Retinal pigment epithelial cell (primary cell): ENCODE measurements around the gene TNFRSF18.
"Not testable (repeated sequence)": the region's sequence is repeated elsewhere in the genome, so short reads cannot be mapped to it uniquely, and the experiment has no call there.

ENCODE experiments used
- DNase-seq: peaks from one replicate; pipeline ENCODE4 v3.0.0-alpha.2; 2010; ENCODE audit warnings: low read depth
- H3K4me3 ChIP-seq: 2 replicates; pipeline ENCODE4 v1.5.1; 2011; ENCODE audit warnings: mild to moderate bottlenecking, low read length, control low read depth, moderate library complexity
- TF ChIP-seq, protein P1 (sequence below): conservative IDR thresholded peaks from 2 replicates; pipeline ENCODE4 v1.5.1; 2011; ENCODE audit warnings: low read depth, low read length, control low read depth, inconsistent platforms

Gene TNFRSF18

DNA sequence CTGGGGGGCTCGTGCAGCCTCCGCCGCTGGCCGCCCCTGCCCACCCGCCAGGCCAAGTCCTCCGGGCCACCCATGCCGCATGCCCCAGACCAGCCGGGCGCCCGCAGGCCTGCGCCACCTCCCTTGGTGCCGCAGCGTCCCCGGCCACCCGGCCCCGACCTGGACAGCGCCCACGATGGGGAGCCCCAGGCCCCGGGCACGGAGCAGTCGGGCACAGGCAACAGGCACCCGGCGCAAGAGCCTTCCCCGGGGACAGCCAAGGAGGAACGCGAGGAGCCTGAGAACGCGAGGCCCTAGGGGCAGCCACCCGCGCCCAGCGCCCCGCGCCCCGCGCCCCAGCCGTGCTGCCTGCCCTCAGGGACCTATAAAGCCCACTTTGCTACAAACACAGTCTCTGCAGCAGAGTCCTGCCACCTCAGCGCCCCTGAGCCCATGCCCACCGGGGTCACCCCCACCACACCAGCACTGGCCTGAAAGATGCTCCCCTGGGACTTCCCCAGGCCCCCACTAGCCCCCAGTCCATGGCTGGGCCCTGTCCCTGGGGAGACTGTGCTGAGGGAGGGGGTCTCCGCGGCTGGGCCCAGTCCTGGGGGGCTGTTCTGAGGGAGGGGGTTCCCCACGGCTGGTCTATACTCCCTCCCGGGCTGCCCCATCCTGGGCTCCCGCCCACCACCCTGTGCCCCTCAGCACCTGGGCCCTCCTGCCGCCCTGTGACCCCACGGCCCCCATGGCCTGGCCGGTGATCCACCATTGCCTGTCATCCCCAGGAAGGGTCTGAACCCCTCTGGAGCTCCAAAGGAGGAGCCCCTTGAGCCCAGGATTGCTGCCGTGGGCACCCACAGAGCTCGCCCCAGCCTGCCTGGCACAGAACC lies 8.6 kb downstream of the TNFRSF18 start:
- H3K4me3 ChIP-seq, result no peak overlapping the region
- TF ChIP-seq, protein P1, sequence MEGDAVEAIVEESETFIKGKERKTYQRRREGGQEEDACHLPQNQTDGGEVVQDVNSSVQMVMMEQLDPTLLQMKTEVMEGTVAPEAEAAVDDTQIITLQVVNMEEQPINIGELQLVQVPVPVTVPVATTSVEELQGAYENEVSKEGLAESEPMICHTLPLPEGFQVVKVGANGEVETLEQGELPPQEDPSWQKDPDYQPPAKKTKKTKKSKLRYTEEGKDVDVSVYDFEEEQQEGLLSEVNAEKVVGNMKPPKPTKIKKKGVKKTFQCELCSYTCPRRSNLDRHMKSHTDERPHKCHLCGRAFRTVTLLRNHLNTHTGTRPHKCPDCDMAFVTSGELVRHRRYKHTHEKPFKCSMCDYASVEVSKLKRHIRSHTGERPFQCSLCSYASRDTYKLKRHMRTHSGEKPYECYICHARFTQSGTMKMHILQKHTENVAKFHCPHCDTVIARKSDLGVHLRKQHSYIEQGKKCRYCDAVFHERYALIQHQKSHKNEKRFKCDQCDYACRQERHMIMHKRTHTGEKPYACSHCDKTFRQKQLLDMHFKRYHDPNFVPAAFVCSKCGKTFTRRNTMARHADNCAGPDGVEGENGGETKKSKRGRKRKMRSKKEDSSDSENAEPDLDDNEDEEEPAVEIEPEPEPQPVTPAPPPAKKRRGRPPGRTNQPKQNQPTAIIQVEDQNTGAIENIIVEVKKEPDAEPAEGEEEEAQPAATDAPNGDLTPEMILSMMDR, result no peak
- no peak for DNase-seq

DNA sequence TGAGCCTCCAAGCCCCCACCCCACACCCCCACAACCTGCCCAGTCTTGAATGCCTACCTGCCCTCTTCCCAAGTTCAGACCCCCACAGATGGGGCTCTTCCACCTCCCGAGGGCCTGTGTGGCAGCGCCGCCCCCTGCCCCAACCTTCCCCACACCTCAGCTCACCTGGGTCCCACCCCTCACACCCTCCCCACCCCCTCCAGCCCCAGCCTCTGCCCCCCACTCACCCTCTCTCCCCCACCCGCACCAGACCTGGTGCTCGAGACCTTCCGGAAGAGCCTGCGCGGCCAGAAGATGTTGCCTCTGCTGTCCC lies 9.2 kb downstream of the TNFRSF18 start:
- no peak for DNase-seq
- H3K4me3 ChIP-seq, result no peak overlapping the region
- TF ChIP-seq, protein P1, result no peak

DNA sequence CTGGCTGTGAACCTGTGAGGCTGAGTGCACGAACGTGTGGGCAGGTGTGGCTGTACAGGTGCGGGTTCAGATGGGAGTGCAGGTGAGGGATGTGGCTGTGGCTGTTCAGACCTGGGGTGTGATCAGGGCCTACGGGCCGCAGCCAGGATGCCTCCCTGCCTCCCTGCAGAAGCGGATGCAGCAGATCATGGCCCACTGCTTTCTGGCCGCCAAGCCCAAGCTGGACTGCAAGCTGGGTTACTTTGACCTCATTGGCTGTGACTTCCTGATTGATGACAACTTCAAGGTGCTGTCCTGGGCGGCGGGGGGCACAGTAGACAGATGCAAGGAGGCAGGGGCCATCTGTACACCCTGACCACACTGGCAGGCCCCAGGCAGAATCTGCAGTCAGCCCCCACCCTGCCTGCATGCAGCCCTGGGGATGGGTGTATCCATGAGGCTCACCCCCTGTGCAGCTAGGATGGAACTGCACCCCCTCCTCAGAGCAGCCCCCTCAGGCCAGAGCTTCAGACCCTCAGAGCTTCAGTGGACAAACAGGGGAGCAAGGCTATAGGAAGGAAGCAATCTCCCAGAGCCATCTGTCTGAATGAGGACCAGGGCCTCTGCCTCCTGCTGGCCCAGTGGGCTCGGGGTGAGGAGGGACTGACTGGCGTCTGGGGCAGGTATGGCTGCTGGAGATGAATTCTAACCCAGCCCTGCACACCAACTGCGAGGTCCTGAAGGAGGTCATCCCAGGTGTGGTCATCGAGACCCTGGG lies 9.8 kb downstream of the TNFRSF18 start:
- TF ChIP-seq, protein P1, result no peak
- no peak overlapping the region for H3K4me3 ChIP-seq
- no peak for DNase-seq

- not testable (repeated sequence) for DNase-seq, H3K4me3 ChIP-seq
Observed at GRCh38 chr1:1195726-1196125, 10.7 kb downstream of the TNFRSF18 start.

GRCh38 chr1:1194723-1195122 lies 11.7 kb downstream of the TNFRSF18 start:
- TF ChIP-seq, protein P1, result no peak
- no peak for DNase-seq
- H3K4me3 ChIP-seq, result no peak overlapping the region

DNA sequence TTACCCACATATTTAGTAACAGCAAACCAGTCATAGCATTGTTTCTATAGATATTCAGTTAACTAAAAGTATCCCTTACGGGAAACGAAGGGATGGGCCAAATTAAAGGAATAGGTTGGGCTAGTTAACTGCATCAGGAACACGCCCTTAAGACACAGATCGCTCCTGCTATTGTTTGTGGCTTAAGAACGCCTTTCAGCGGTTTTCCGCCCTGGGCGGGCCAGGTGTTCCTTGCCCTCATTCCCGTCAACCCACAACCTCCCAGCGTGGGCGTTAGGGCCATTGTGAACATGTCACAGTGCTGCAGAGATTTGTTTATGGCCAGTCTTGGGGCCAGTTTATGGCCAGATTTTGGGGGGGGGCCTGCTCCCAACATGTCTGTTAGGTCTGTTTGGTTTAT lies 14.7 kb downstream of the TNFRSF18 start:
- TF ChIP-seq, protein P1, result no peak
- H3K4me3 ChIP-seq, result no peak overlapping the region
- DNase-seq, result no peak

DNA sequence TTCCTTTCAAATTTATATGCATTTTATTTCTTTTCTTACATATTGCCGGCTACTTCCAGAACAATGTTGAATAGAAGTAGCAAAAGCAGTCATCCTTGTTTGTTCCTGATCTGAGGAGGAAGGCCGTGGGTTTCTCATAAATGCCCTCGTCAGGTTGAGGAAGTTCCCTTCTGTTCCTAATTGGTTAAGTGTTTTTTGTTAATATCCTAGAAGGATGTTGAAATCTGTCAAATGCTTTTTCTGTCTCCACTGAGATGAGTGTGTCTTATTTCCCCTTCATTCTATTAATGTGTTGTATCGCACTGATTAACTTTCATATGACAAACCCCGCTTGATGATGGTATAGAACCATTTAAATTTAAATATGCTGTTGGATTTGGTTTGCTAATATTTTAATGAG lies 17.3 kb downstream of the TNFRSF18 start:
- no peak overlapping the region for H3K4me3 ChIP-seq
- DNase-seq, result no peak
- TF ChIP-seq, protein P1, result no peak
